ENCODE measurements around the gene PDIA6.
A peak's percentile ranks its signal among the peaks of the same experiment; 100 is the strongest.

The PDIA6 gene, protein sequence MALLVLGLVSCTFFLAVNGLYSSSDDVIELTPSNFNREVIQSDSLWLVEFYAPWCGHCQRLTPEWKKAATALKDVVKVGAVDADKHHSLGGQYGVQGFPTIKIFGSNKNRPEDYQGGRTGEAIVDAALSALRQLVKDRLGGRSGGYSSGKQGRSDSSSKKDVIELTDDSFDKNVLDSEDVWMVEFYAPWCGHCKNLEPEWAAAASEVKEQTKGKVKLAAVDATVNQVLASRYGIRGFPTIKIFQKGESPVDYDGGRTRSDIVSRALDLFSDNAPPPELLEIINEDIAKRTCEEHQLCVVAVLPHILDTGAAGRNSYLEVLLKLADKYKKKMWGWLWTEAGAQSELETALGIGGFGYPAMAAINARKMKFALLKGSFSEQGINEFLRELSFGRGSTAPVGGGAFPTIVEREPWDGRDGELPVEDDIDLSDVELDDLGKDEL
- 59.9 to 72.6 (median 69.2) reads per million in 4 donors for total RNA-seq

DNA sequence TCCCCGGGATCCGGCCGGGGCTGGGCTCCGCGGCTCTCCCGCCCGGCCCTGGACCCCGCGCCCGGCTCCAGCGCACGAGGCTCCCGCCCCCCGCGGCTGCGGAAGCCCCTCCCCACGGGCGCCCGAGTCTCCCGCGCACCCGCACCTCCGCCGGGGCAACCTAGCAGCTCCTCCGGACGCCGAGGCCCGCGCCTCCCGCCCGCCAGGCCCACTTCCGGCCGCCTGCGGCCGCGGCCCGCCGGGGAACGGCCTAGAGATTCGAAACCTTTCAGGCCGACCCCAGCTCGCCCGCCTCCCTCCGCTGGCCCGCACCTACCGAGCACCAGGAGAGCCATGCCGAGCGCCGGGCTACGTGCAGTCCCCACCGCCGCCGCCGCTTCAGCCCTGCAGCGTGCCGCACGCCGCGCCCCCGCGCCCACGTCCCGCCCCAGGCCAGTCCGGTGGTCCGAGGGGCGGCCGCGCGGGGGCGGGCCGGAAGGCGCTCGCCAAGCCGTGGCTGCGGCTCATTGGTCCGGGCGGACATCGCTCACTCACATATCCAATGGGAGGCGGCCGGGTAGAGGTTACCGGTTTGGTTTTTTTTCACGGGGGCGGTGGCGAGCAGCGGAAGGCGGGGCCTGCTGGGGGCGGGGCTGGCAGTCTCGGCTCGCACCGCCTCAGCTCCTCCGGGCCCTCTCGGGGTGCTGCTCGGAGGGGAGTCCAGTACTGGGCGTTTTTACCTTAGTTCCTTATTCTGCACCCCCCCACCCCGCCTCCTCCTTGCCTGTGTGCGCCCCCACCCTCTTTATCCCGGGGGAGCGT is at the start of gene PDIA6:
Gene PDIA6 (minus strand): TSS at position 424 of the 801 bp plus-strand sequence. CDS start 89 bp downstream, at position 335.
- DNase-seq: peak; percentile 90 to 94 (median 91)

DNA sequence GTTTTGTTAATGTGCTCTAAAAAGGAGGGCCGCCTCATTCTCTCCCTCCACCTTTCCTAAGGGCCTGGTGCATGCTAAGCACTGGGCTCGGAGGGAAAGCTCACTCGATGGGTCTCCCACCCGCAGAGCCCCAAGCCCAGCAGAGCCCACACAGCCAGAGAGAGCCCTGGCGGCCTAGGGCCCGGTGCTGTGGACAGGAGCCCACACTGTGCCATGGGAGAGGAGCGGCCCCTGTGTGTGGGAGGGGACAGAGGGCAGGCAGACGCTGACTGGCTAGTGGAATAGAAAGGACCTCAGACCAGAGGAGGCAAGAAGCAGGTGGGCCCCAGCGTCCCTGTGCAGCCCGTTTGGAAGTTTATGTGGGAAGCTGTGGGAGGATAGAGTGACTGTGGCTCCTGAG is 49.7 kb upstream of the PDIA6 start:
- no peak for DNase-seq

DNA sequence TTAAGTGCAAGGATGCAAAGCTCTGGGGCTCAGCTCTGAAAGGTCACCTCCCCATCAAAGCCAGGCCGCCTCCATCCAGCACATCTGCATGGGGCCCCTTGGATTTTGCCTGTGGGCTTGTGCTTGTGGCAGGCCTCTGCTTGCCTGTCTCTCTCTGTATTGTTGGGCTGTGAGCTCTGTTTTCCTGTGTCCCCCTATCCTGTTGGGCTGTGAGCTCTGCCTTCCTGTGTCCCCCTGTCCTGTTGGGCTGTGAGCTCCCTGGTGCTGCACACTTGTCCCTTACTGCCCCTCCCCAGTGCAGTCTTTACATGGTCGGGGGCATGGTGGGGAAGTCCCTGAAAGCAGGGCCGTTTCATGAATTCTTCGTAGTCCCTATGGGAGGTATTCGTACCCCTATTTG is 49.2 kb upstream of the PDIA6 start:
- no peak for DNase-seq

DNA sequence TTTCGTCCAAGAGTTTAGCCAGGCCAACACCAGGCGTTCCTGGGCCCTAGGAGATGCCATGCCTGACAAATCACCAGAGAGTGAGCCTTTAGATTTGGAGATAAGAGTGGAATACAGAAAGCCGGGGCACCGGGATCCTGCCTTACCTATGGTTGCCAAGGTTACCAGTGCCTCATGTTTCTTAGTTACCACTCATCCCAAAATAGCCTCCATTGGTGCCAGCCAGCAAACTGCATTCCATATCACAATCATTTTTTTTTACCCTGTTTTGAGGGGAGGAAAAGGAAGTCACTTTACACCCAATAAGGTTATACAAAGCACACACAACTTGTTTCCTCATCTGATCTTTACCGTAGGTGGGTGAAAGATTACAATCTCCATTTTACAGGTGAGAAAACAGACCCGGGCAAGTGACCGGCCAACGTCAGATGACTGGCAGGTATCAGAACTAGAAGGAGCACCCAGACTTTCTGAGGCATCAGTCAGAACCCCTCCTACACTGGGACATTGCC is 48.3 kb upstream of the PDIA6 start:
- DNase-seq: no peak

DNA sequence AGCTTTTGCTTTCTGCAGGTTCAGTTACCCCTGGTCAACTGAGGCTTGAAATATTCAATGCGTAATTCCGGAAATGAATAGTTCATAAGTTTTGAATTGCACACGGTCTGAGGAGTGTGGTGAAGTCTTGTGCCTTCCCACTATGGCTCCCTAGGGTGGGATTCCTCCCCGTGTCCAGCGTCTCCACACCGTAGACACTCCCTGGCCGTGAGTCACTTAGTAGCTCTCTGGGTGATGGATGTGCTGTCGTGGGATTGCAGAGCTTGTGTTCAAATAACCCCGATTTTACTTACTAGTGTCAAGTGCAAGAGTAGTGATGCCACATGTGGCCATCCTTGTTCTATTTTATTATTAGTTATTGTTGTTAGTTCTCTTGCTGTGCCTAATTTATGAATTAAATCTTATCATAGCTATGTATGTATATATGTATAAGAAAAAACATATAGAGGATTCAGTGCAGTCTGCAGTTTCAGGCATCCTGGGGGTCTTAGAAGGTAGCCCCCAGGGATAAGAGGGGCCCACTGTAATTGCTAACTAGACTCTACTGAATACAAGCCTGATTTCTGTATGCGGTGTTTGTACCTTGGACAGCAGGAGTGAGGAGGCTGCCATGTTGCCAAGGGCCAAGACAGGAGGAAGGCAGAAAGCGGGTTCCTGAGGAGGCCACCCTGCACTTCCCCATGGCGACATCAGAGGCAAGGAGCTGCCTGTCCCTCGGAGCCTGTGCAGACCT is 47.7 kb upstream of the PDIA6 start:
- DNase-seq: no peak

DNA sequence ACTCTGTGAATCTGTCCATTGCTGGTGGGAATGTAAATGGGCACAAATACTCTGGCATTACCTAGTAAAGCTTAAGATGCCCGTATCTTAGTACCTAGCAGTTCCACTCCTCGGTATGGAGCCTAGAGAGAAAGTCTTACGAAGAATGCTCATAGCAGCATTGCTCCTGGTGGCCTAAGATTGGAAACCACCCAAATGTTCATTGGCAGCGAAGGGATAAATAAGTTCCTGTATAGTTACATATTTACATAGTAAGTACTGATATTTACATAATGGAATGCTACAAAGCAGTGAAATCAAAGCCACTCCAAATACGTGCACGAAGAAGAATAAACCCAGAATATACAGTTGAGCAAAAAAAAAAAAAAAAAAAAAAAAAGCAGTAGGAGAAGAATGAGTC is 46.7 kb upstream of the PDIA6 start:
- DNase-seq: no peak

DNA sequence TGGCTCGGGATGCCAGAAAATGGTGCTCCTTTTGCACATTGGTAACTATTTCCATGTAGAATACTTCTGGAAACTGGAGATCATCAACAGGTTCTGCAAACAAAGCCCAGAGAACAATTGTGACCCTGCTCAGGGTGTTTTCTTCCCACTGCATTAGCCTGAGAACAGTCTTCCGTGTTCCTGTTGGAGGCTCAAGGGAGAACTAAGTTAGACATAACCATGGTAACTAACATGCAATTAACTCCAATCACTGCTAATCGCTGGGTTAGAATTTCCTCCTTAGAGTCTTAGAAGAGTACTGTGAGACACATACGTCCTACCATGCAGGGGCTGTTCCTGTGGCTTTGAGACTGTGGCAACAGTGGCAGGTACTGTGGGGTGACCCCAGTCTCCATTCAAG is 36.0 kb upstream of the PDIA6 start:
- DNase-seq: no peak

DNA sequence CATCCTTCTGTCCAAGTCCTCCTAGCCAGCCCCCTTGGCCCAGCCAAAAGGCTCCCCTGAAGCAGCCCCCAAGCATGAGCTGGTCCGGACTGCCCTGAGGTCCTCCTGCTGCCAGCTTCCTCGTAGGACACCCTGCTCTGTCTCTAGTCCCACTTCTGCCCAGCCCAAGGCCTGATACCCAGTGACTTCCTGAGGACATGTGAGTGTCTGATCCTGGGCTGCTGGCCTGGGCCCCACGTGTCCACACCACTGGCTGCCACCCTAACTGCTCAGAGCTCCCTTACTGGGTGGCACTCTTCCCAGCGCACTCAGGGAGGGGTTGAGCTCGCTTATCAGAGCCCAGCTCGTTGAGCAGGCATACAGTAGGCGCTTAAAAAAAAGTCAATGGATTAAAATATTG is 34.4 kb upstream of the PDIA6 start:
- no peak for DNase-seq

DNA sequence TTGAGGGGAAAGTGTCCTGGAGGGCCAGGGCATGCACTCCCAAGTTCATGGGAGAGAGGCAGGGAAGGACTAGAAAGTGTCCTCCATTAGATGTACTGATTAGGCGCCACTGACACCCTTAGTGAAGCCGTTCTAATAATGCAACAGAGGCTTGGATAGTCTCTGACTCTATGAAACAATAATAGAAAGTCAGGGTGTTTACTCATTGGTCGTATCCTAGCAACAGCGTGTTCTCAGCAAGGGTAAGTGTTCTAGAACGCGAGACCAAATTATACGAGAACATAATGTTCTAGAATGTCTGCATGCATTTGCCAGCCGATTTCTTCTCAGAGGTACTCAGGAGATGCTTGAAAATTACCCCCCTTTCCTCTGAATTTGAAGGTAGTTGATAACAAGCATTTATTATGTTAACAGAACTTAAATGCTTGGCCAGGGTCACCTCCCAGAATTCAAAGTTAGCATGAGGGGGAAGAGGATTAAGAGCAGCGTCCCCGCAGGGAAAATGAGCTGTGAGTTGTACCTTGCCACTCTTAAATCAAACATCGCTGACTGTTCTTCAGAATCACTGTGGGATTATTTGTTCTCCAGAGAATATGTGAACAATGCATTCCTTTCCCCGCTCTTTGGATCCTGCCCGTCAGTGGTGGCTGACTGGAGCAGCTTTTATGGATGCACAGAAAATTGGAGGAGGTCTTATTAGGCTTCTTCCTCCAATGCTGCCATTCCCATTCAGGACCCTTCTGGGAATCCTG is 33.7 kb upstream of the PDIA6 start:
- DNase-seq: no peak

DNA sequence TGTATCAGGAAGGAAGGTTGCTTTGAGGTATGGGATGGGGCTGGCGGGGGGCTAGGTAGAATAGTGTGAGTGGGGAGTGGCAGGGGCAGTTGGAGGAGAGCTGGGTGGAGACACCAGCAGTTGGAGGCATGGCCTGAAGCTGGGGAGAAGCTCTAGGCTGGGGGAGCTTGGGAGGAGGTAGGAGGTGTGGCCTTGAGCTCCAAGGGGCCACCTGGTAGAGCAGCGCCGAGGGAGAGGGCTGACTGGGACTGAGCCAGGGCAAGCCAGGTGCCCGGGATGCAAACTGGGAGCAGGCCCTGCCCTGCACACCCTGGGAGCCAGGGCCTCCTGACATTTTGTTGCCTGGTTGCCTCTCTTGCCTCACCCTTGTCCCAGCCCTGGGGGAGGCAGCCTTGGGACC is 33.1 kb upstream of the PDIA6 start:
- DNase-seq: no peak

DNA sequence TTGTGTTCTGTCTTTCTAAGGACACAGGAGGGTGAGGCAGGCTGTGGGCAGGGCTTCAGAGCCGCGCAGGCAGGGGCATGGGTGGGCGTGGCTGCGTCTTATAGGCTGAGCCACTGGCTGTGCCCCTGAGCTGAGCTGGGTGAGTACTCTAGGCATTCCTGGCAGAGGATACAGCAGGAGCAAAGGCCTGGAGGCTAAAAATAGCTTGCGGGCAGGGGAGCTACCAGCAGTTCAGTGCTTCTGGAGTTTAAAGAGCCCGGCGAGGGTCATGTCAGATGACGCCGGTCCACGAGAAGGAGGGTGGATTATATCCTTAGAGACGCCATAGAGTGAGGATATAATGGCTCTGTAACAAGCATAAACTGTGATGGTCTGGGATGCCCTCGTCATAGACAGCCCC is 31.5 kb upstream of the PDIA6 start:
- DNase-seq: no peak

DNA sequence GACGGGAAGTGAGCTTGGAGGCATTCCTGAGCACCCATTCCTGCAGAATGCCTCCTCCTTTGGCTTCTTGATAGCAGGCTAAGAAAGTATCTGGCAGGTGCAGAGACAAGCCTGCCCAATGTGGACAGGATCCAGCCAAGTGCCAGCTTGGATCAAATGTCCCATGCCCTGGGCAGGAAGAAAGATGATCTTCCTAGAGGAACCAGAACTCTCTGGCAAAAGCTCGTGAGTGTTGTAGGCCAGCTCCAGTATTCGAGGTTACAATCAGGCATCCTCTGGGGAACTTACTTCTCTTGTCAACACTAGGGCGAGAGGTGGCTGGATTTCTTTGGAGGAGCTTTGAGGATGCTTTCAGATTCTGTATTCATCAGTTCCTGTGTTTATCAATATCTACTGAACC is 29.9 kb upstream of the PDIA6 start:
- no peak for DNase-seq

DNA sequence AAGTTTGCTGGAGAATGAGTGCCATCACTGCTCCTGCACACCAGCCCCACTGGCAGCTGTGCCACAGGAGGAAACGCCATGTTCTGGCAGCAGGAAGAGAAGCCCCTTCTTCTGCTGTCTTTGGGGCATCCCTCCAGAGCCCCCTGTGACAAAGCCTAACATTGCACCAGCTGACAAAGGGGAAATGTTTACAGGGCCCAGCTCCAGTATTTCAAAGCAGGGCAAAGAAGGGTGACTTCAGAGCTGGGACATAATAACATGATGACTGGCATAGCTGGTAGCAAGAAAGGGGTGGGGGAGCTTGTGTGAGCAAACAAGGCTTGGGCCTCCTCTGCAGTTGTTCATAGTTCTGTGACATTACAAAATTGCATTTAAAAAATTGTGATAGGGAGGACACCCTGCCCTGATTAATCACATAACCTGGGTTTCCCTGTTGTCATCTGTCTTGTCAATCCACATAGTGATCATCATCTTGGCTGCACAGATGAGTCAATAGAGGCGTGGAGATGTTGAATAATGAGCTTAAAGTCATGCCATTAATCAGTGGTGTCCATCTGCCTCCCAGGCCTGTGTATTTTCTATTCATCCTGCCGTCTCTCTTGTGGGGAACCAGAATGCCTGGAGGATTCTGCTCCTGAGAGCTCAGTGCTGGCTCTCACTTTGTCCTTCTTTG is 29.1 kb upstream of the PDIA6 start:
- DNase-seq: no peak

DNA sequence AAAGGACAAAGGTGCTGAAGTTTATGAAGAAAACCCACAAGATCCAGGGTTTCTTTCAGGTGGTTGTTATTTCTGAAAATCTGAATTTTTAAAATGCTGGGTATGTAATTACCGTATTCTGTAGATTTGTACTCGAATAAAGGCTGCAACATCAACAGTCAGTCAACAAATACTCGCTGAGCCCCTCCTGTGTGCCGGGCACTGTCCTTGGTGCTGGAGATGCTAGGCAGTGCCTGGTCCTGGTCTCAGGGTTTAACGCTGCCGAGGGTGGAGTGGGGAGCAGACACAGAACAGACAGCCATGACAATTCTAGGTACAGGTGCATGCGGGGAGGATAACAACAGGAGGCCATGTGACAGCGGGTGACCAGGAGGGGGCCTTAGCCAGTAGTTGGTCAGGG is 27.2 kb upstream of the PDIA6 start:
- no peak for DNase-seq

DNA sequence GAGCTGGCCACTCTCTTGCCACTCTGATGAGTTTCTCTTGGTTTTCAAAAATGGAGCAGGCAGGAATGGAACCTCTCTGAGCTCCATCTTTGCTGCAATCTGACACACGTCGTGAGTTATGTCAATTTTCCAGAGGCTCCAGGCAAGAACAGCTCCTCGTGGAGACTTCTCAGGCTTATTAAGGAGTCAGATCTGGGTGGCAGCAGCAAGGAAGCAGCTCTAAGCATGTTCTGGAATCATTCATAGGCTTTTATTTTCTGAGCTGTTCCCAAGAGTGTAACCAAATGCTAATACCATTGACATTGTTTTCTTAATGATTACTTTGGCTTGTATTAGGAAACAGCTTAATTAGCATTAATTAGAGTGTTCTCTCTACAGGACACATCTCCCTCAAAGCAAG is 26.1 kb upstream of the PDIA6 start:
- DNase-seq: no peak

DNA sequence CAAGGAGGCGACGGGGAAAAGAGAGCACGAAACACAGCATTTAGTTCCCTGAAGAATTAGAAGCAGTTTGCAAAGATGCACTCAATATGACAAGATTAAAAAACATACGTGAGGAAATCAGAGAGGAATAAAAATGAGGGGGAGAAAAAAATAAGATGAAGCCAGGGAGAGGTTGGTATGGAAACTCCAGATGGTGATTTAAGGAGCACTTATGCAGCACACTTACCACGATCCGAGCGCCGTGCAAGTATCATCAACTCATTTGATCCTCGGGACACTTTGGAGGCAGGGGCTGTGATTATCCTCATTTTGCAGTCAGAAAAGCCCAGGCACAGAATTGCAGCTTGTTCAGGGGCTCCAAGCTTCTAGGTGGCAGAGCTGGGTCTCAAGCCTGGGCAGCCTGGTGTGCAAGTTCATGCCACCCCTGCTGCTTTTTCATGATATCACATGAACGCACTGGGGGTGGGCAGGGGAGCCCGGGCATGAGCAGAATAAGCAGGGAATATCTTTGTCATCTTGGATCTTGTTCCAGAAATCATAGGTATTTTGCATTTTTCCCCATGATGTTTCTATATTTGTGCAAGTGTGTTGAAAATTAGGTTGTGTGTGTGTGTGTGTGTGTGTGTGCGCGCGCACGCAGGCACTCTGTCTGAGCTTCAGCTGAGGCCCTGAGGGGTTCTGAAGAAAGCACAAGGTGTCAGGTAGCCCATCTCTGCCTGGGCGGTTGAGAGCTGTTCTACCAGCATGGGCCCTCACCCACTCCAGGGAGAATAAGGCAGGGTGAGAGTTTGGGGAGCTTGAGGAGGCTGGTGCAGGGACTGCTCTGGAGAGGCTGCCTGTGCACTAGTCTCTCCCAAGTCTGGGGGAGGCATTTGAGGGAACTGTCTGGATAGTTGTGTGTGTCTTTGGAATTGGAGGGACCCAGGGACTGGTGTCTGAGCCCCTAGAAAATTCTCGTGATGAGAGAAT is 25.0 kb upstream of the PDIA6 start:
- no peak for DNase-seq

DNA sequence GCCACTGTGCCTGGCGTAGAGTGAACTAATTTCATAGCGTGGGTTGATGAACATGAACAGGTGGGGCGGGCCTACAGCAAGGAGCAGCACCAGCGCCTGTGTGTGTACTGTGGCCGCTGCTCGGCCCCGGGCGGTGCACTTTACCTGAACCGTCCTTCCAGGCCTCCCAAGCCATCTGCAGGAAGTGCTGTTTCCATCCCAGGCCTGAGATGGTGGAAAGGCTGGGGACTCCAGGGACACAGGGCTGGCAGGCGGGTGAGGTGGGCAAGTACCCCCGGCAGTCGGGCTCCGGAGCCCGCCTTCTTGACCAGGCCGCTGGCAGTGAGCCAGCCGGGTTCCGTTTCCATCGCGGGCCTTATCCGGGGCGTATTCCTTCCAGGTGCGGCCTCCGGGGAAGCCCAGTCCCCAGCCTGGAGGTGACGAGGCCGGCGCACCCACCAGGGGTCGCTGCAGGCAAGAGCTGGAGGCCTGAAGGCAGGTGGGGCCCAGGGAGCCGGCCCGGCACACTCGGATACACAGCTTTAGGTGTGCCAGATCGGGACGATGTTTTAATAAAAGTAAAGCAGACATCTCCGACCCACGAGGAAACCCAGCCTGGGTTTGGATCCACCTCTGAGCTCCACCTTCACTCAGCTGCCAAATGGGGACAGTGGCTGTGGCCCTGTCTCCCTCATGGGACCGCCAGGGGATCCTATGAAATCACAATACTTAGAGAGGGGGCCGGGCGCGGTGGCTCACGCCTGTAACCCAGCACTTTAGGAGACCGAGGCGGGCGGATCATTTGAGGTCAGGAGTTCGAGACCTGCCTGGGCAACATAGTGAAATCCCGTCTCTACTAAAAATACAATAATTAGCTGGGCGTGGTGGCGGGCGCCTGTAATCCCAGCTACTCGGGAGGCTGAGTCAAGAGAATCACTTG is 22.7 kb upstream of the PDIA6 start:
- peak; percentile 46 to 70 (median 61) for DNase-seq

DNA sequence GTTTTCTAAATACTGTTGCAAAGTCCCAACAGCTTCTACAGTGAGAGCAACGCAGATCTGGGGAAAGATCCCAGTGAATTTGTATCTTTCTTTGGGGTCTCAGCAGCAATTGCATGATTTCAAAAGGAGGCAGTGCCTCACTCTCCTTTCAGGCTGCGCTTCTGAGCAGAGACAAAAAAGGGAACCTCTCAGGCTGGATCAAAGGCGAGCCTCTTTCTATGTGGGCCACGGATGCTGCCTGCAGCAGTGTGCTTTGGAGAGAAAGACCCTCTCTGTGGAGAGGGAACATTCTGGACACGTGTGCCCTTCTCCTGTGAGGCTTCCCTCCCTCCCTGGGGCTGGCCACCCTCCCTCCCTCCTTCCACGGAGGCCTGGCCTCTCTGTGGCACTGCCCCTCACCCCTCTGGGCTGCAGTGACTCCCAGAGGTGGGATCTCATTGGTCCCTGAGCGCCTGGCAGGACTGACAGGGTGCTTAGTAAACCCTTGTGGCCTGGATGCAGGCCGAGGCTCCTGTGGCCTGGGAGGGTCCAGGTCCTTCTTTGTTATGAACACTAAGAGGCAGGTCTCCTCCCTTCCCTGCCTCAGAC is 21.6 kb upstream of the PDIA6 start:
- DNase-seq: no peak

DNA sequence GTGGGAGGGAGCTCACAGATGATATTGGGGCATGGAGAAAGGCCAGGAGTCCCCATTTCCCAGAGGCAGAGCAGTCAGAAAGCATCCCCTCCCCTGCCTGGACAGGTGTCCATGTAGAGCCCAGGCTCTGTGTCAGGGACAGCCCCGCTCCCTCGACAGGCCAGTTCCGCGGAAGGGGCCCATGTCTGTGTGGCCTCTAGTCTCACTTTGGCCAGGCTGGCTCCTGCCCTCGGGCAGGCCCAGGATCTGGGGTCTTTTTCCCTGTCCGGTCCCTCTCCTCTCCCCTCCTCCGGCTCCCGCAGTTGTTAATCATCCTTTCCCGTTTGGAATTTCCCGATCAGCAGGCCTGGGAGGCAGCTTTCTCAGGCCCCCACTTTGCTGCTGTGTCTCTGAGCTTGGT is 20.4 kb upstream of the PDIA6 start:
- DNase-seq: no peak
